GM13976 (cell line): ENCODE results near the gene RAP2C.

Experiments used
- DNase-seq: peaks from one replicate; pipeline ENCODE4 v3.0.0; 2012; ENCODE audit warnings: low spot score
- in situ Hi-C: fragments of 300-500 bp; cut with MboI; formaldehyde crosslinking; loops from one replicate; pipeline ENCODE4 v1.12.0; 2022; ENCODE audit warnings: low sequenced_read_pairs, mixed read lengths, inconsistent platforms; ENCODE audit not compliant: unreplicated experiment
- TF ChIP-seq, protein P1 (sequence below): IDR thresholded peaks from 2 replicates; pipeline ENCODE4 v1.5.1; 2012; ENCODE audit warnings: borderline replicate concordance, mild to moderate bottlenecking; ENCODE audit not compliant: insufficient read depth; ENCODE audit errors: extremely low read depth, missing control alignments, control extremely low read depth

RAP2C gene

DNA sequence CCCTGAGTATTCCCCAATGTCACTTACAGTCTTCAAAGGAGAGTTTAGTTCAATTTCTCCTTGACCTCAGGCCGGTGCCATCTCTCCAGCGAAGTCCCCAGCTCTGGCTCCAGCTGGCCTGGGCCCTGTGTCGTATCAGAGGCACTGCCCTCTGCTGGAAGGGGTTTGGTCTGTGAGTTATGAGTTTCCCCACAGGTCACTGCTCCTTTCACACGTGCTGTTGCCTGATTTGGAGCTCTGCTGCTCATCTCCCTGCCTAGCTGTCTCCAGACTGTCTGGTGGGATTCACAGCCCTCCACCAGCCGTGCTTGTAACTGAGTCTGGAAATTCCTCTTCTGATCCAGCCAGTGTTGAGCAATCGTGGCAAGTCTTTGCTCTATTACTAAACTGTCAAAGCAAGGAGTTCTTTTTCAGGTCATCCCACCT lies at the start of gene RAP2C:
Gene RAP2C, minus strand, starts transcription at position 105 of the 426 bp plus-strand sequence. CDS start 2,179 bp downstream, outside the sequence.
- TF ChIP-seq, protein P1, sequence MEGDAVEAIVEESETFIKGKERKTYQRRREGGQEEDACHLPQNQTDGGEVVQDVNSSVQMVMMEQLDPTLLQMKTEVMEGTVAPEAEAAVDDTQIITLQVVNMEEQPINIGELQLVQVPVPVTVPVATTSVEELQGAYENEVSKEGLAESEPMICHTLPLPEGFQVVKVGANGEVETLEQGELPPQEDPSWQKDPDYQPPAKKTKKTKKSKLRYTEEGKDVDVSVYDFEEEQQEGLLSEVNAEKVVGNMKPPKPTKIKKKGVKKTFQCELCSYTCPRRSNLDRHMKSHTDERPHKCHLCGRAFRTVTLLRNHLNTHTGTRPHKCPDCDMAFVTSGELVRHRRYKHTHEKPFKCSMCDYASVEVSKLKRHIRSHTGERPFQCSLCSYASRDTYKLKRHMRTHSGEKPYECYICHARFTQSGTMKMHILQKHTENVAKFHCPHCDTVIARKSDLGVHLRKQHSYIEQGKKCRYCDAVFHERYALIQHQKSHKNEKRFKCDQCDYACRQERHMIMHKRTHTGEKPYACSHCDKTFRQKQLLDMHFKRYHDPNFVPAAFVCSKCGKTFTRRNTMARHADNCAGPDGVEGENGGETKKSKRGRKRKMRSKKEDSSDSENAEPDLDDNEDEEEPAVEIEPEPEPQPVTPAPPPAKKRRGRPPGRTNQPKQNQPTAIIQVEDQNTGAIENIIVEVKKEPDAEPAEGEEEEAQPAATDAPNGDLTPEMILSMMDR: peak; percentile 48
- in situ Hi-C loops: loop anchor here (10.0 kb wide), 2 partner anchors 195 to 375 kb away; partner anchors contain the start of gene STK26
- peak; percentile 58 for DNase-seq

DNA sequence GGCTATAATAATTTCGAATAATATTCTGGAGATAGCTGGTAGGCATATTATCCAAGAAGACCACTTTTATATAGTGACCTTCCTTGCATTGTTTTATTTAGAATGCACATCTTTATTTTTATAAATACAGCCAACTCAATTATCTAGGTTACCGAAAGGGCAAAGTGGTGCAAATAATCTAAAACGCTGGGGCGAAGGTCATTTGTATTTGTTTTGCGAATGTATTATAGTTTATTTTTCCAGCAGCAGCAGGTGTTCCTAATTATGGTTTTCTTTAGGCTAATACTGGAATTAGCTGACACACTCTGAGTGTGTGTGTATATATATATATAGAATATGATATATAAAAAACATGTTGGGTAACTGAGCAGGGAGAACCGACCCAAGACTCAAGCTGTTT lies 48.1 kb upstream of the RAP2C start:
- no peak for DNase-seq
- in situ Hi-C loops: no loop called here
- TF ChIP-seq, protein P1: no peak

DNA sequence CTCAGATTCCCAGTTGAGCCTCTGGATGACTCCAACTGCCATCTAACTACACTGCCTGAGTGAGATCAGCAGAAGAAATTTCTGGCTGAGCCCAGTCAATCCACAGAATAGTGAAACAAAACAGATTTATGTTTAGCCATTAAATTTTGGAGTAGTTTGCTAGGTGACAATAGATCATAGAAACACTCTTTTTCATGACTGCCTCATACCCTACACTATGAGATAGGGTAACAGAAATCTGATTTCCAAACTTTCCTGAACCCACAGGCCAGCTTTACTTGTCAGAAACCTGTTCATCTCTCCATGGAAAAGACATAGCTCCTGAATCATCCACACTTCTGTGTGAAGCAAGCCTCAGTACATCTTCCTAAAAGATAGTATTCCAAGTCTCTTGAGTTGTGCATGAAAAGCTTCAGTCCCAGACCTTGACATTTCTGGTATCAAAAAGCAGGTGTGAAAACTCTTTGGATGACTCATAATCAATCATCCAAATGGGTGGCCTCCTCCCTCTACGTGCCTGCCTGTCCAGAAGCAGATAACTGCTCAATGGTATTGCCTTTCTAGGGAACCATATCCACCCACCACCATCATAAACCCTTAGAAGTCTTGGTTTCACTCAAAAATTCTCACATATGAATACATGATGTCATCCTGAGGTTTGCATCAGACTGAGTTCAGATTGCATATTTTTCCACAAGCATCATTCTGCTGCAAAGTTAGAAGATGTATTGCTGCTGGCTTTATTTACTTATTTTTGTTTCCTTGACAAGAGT lies 47.5 kb upstream of the RAP2C start:
- TF ChIP-seq, protein P1: no peak
- in situ Hi-C loops: no loop called here
- DNase-seq: peak; percentile 31

DNA sequence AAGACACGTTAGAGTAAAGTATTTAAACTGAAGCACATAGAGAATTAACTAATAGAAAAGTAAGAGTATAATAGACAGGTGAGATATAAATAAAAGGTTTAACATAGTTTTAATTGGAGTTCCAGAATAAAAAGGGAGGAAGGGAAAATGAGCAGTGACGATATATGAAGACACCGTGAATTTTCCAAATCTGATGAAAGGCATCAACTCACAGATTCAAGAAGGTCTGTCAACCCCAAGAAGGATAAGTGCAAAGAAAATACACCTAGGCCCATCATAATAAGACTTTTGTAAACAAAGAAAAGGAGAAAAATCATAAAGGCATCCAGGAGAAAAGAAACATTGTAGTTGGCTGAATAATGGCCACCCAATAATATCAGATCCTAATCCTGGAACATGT lies 43.9 kb upstream of the RAP2C start:
- no peak for DNase-seq
- in situ Hi-C loops: no loop called here
- TF ChIP-seq, protein P1: no peak

DNA sequence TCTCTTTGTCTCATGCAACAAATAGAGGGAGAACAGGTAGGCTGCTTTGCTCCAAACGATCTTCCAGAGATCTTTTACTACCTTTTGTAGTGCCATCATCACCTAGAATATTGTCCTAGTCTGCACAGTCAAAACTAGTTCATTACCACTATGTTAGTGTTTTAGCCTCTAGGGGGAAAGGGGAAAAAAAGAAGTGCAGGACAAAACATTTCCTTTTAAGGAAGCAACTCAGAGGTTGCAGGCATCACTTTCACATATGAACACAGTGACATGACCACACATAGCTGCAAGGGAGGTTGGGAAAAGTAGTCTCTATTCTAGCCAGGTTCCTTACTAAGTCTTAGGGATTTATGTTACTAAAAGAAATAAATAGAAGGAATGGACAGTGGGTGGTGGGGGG lies 39.3 kb upstream of the RAP2C start:
- in situ Hi-C loops: no loop called here
- TF ChIP-seq, protein P1: no peak
- no peak for DNase-seq

DNA sequence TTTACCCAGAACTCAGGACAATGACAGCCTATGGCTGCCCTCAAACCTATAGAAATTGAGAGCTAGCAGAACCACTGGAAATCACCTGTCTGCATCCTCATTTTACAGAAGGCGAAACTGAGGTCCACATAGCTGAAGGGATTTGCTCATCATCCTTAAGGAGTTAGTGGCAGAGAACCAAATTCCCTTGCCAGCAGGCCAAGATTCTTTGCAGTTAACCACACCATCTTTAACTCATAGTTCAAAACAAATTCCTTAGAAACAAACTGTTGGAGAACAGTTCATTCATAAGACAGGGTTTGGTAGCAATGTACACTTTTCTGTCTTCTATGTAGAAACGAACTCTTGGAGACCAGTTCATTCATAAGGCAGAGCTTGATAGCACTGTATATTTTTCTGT lies 37.9 kb upstream of the RAP2C start:
- in situ Hi-C loops: no loop called here
- TF ChIP-seq, protein P1: no peak
- DNase-seq: no peak
